SK-N-MC (cell line): ENCODE results near the gene MDH1B.

Source experiments
- EZH2 ChIP-seq: fragments of 200-600 bp; sonication (generic); IDR thresholded peaks from one replicate; pipeline ENCODE4 v1.6.1; 2017; ENCODE audit warnings: antibody characterized with exemption
- POLR2AphosphoS5 ChIP-seq: IDR thresholded peaks from 2 replicates; pipeline ENCODE4 v1.6.1; 2012; ENCODE audit warnings: mild to moderate bottlenecking, low read depth, low read length, borderline replicate concordance

DNA sequence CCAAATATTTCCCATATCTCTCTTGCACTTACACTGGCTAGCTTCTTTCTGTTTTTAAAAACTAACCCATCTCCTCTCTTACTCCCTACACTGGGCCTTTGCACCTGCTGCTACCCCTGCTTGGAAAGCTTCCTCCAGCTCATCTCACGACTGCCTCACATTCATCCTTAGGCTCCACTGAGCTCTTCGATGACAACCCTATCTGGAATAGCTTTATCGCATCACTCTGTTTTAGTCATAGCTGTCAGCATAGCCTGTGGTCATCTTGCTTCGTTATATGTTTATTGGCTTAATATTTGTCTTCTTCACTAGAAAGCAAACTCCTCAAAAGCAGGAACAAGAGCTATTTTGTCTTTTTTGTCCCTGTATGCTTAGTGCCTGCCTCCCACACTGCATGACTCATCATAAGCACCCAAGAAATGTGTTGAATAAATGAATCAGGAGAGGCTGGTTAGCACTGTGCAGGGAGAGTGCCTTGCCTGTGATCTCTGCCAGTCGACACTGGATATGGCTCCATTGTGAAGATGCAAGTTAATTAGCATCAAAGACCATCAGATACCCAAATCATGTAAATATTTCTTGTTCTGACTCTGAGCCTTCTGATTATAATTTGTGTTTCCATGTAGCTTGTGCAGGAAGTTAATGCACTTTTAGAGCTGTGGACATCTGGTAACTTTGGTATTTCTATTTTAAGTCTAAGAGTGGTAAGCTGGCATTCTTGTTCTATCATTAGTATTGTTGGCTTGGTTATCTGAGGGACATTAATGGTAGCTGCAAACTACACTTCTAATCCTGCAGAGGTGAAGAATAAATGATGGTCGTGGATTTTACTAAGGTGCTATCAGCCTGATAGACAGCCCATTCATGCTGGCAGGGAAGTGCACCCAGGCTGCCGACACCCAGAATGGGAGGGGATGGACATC is 36.6 kb downstream of the MDH1B start:
- TF ChIP-seq EZH2 (no peak), POLR2AphosphoS5 (no peak)
